Astrocyte of the hippocampus (primary cell): ENCODE results near the gene CLUH.
"Not testable (repeated sequence)": the region's sequence is repeated elsewhere in the genome, so short reads cannot be mapped to it uniquely, and the experiment has no call there.

Experiments used
- DNase-seq: peaks from one replicate; pipeline ENCODE4 v3.0.0; 2011; ENCODE audit warnings: low read depth, low spot score

CLUH gene

DNA sequence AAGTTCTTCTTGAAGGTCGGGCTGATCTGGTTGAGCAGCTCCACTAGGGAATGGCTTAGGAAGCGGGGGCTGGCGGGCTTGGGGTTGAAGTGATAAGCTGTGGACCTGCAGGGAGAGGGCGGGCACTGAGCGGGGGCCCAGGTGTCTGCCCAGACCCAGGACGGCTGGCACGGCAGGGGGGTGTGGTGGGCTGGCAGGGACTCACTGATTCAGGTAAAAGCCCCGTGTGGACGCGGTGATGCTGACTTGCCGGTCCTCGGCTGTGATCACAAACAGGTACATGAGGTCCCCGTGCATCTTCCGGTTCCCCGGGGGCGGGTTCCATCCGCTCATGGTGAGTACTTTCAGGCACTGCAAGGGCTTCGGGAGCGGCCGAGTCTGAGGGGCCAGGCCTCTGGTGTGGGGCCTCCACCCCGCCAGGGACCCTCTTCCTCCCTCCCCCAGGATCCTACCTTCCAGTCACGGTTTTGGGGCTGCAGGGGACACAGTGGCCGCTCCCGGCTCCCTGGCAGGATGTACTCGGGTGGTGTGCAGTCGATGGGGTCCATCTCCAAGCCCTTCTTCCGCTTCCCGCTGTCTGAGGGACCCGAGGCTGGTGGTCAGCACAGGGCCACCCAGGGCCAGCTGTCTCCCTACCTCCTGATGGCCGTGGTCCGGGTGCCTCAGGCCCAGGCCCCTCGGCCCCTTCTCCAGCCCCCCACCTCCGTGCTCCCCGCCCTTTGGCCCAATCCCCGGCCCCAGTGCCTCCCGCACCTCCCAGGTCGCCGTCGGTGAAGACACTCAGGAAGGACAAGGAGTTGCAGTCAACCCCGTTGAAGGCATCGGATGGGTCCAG lies 10.2 kb downstream of the CLUH start:
- DNase-seq = no peak

DNA sequence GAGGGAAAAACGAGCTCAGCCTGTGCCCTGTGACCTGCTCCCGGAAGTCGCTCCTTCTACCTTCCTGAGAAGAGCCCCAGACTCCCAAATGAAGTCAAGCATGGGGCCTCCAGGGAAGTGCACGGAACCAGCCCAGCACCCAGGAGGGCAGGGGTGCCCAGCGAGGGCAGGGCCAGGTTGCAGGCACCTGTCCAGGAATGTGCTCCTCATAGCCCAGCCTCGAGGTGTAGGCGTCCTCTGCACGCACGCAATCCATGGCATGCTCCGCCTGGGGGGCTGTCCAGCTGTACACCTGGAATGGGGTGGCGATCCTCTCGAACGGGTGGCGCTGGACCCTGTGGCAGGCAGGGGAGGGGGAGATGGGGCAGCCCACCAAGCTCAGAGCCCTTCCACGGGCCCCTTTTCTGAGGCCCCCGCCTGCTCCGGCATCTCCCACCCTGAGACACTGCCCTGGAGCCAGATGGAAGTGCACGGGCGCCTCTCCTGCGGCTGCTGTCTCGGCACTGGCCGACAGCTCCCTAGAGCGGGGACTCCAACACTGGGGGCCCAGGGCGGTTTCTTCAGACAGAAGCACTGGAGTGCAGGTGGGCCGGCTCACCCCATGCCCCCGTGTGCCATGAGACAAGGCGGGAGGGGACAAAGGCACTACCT lies 10.9 kb downstream of the CLUH start:
- no peak for DNase-seq

DNA sequence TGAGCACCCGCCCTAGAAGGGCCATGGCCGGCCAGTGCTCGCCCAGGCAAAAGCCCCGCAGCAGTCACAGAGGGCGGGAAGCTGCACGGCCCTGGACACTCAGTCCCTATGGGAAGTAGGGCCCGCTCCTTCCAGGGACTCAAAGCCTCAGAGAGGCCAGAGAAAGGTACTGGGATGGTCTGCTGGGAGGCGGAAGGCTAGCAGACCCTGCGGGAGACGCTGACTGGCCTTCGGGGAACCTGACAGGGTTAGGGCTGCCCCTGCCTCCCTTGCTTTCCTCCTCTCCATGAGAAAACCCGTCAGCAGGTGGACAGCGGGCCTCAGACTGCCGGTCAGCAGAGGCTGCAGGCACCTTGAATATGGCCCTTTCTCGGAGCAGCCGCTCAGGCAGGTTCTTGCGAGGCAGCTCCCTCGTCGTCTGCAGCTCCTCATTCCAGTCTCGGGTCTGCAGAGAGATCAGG lies 11.5 kb downstream of the CLUH start:
- no peak for DNase-seq

GRCh38 chr17:2699216-2699805 lies 12.3 kb downstream of the CLUH start:
- DNase-seq = not testable (repeated sequence)

DNA sequence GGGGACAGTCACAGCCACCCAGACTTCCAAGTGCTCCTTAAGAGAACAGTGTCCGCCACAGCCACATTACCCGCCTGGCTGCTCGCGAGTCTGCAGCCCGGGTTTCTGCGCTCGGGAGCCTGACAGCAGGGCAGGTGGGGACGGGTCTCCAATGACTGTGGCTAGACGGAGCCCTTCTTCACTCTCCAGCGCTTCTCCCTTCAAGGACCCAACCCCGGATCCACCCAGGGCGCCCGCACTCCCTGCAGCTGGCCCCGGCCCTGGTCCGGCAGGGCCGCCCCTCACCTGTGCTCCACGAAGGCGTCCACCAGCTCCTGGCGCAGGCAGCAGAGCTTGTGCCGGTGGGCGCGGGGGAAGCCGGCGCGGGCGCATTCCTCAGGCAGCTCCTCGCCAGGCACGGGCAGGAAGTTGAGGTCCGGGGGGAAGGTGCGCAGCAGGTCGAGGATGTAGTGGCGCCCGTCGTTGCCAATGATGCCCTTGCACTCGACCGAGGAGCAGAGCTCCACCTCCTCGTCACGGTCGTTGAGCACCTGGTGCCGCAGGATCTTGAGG lies 13.9 kb downstream of the CLUH start:
- no peak for DNase-seq

- no peak for DNase-seq
Observed at GRCh38 chr17:2695961-2696760, 15.4 kb downstream of the CLUH start.

- DNase-seq = no peak
Observed at GRCh38 chr17:2695243-2695960, 16.2 kb downstream of the CLUH start.

DNA sequence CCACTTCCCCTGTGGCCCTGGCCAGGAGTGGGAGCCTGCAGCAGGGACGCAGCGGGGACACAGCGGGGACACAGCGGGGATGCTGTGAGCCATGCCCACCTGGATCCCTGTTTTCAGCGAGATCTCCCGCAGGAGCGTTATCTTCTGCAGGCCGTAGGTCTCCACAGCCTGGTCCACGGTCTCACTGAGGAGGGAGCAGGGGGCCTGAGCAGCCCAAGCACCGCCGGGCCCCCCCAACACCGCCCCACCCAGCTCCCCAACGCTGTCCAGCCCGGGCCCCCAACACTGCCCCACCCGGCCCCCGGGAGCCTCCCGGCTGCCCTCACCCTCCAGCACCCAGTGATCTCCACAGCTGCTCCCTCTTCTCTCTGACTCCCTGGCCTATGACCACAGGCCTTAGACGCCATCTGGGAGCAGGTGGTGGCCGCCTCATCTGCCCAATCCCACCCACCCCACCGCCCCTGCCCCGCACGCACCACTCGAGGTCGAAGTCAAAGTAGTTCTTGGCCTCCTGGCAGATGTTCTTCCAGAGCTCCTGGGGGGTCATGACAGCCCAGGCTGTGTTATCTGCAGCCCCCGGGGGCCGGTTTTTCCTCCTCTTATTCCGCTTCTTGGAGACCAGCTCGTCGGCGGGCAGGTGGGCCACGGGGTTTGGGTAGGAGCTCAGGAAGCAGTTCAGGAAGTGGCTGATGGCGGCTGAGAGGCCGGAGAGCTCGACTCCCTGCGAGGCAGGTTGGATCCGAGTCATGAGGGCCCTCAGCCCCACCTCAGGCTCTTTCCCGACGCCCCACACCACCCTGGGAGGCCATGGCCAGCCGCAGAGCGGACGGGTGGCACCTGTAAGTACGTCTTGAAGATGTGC lies 17.0 kb downstream of the CLUH start:
- no peak for DNase-seq

- no peak for DNase-seq
Observed at GRCh38 chr17:2693561-2694380, 17.8 kb downstream of the CLUH start.

GRCh38 chr17:2692781-2693135 lies 18.8 kb downstream of the CLUH start:
- DNase-seq = no peak

- DNase-seq = no peak
Observed at GRCh38 chr17:2691965-2692780, 19.4 kb downstream of the CLUH start.

GRCh38 chr17:2691069-2691871 lies 20.3 kb downstream of the CLUH start:
- DNase-seq = no peak

DNA sequence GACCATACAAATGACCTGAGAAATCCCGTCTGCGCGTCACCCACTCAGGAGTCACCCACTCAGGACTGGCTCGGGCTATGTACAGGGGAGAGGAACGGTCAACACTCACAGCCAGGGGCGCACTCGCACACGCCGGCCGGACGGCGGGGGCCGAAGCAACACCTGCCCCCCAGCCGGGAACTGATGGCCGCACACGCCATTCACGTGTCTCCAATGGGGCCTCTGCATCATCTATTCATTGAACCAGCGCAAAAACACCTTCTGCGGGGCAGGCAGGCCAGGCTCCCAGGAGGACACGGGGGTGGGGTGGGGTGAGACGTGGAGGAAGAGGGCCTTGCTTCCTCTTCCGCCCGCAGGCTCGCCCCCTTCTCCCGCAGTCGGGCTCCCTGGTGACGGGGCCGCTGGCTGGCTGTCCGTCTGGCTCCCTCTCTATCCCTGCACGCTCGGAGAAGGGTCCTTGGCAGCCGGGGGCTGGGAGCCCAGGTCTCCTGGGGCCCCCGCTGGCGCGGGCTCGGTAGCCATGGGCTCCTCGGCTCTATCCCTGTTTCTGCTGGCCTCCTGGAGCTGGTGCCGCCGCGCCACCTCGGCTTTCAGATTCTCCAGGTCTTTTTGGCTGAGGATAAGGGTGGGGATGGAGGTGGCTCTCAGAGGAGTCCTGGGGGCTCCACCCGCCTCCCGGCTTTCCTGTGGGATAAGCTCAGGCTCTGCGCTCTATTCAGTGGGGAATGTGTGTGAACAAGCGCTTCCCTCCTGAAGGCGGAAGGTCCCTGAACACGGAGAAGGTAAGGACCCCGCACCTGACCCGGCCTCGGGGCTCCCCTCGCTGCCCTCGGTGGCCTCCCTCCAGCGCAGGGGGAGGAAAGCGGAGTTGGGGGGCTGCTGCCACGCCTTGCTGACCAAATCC lies 21.1 kb downstream of the CLUH start:
- DNase-seq = no peak

GRCh38 chr17:2689411-2690164 lies 22.0 kb downstream of the CLUH start:
- DNase-seq = no peak
